ENCODE results near the gene NFE2L2.

GRCh38 chr2:177252808-177253531, 11.6 kb downstream of the NFE2L2 start:
- TF ChIP-seq CTCF (IDR thresholded peaks at IDR 0.05) (no peak), USF2 (CRISPR knock-in tag; IDR thresholded peaks at IDR 0.05) (no peak), CREB1 (CRISPR knock-in tag; IDR thresholded peaks at IDR 0.05) (no peak), TEAD4 (CRISPR knock-in tag; IDR thresholded peaks at IDR 0.05) (no peak), SMAD3 (CRISPR knock-in tag; IDR thresholded peaks at IDR 0.05; ENCODE audit: borderline replicate concordance) (no peak)
